HEK293 (cell line): ENCODE results near the gene FADD.
"Not testable (repeated sequence)": the region's sequence is repeated elsewhere in the genome, so short reads cannot be mapped to it uniquely, and the experiment has no call there.

Source experiments
- CTCF ChIA-PET: fragments of 350-600 bp; formaldehyde crosslinking; extraction: SDS; loops from one replicate; lab custom pipeline; 2021; ENCODE audit warnings: antibody characterized with exemption; lab: Yijun Ruan, JAX
- POLR2A ChIA-PET: fragments of 300-600 bp; formaldehyde crosslinking; extraction: SDS; loops from one replicate; lab custom pipeline; 2020; ENCODE audit warnings: antibody characterized with exemption, inconsistent platforms; lab: Yijun Ruan, JAX
- H3K27ac ChIP-seq: fragments of 200-500 bp; sonication (Bioruptor generic); 2 replicates; pipeline ENCODE4 v1.5.1; 2014; ENCODE audit warnings: low read depth, low read length, control low read depth, inconsistent platforms; ENCODE audit errors: extremely low read depth
- H3K36me3 ChIP-seq, 2 experiments: fragments of 200-500 bp in 1 of 2; sonication (Bioruptor generic) in 1 of 2; 1 replicate in 1 of 2; 2 replicates in 1 of 2; pipeline ENCODE4 v1.5.1; 2014 to 2017; ENCODE audit warnings: inconsistent platforms in 2 of 2, low read length in 2 of 2; ENCODE audit not compliant: control insufficient read depth in 2 of 2, insufficient read depth in 1 of 2
- H3K4me1 ChIP-seq: fragments of 200-500 bp; sonication (Bioruptor generic); 2 replicates; pipeline ENCODE4 v1.5.1; 2014; ENCODE audit warnings: mild to moderate bottlenecking, low read length, inconsistent platforms; ENCODE audit not compliant: control insufficient read depth, insufficient read depth
- H3K4me3 ChIP-seq: 2 replicates; pipeline ENCODE4 v1.5.1; 2011; ENCODE audit warnings: low read depth, mild to moderate bottlenecking, control low read depth, low read length, moderate library complexity
- H3K9me3 ChIP-seq: fragments of 200-500 bp; sonication (Bioruptor generic); 2 replicates; pipeline ENCODE4 v1.5.1; 2014; ENCODE audit warnings: low read depth, low read length, inconsistent platforms; ENCODE audit not compliant: control insufficient read depth, insufficient read depth
- ZBTB17 ChIP-seq: fragments of 450-650 bp; formaldehyde crosslinking; IDR thresholded peaks from 2 replicates; pipeline ENCODE4 v1.5.1; 2016; ENCODE audit warnings: missing biosample characterization, missing genetic modification characterization
- ZFHX2 ChIP-seq: fragments of 450-650 bp; formaldehyde crosslinking; conservative IDR thresholded peaks from 2 replicates; pipeline ENCODE4 v1.5.1; 2016; ENCODE audit warnings: missing biosample characterization, missing genetic modification characterization
- ZNF121 ChIP-seq: fragments of 450-650 bp; formaldehyde crosslinking; IDR thresholded peaks from 2 replicates; pipeline ENCODE4 v1.5.1; 2016; ENCODE audit warnings: missing biosample characterization, missing genetic modification characterization
- ZNF146 ChIP-seq: fragments of 450-650 bp; formaldehyde crosslinking; IDR thresholded peaks from 2 replicates; pipeline ENCODE4 v1.5.1; 2016; ENCODE audit warnings: missing biosample characterization, missing genetic modification characterization
- ZNF202 ChIP-seq: fragments of 450-650 bp; formaldehyde crosslinking; IDR thresholded peaks from 2 replicates; pipeline ENCODE4 v1.5.1; 2016; ENCODE audit warnings: missing biosample characterization, missing genetic modification characterization, borderline replicate concordance
- ZNF23 ChIP-seq: fragments of 450-650 bp; formaldehyde crosslinking; IDR thresholded peaks from 2 replicates; pipeline ENCODE4 v1.5.1; 2016; ENCODE audit warnings: missing biosample characterization, missing genetic modification characterization, borderline replicate concordance
- ZNF302 ChIP-seq: fragments of 450-650 bp; formaldehyde crosslinking; IDR thresholded peaks from 2 replicates; pipeline ENCODE4 v1.5.1; 2016; ENCODE audit warnings: missing biosample characterization, missing genetic modification characterization, low read depth
- ZNF366 ChIP-seq: fragments of 450-650 bp; formaldehyde crosslinking; conservative IDR thresholded peaks from 2 replicates; pipeline ENCODE4 v1.5.1; 2016; ENCODE audit warnings: missing biosample characterization, missing genetic modification characterization
- ZNF37A ChIP-seq: fragments of 450-650 bp; IDR thresholded peaks from 2 replicates; pipeline ENCODE4 v1.5.1; 2018; ENCODE audit warnings: missing biosample characterization, missing genetic modification characterization
- ZNF571 ChIP-seq: fragments of 450-650 bp; formaldehyde crosslinking; IDR thresholded peaks from 2 replicates; pipeline ENCODE4 v1.5.0; 2017; ENCODE audit warnings: missing biosample characterization, missing genetic modification characterization
- ZNF624 ChIP-seq: fragments of 450-650 bp; formaldehyde crosslinking; IDR thresholded peaks from 2 replicates; pipeline ENCODE4 v1.5.1; 2017; ENCODE audit warnings: missing biosample characterization, missing genetic modification characterization
- ZNF626 ChIP-seq: fragments of 450-650 bp; sonication (Bioruptor Pico); formaldehyde crosslinking; IDR thresholded peaks from 2 replicates; pipeline ENCODE4 v1.5.1; 2018; ENCODE audit warnings: missing biosample characterization, missing genetic modification characterization, inconsistent platforms
- ZNF660 ChIP-seq: fragments of 450-650 bp; IDR thresholded peaks from 2 replicates; pipeline ENCODE4 v1.5.1; 2018; ENCODE audit warnings: missing biosample characterization, mild to moderate bottlenecking, missing genetic modification characterization

FADD gene

GRCh38 chr11:70193411-70194292 is 9.4 kb upstream of the FADD start:
- ChIA-PET CTCF (interaction anchor here (0.9 kb wide), 1 partner anchor 557 kb away, joined by 3 read pairs; no protein-coding TSS in a partner anchor), POLR2A (no interaction called here)
- Histone ChIP-seq H3K9me3 (no peaks in the 10 kb centered on the region), H3K27ac (no peak overlapping the region), H3K36me3 (no peaks in the 10 kb centered on the region), H3K4me3 (no peak overlapping the region), H3K4me1 (no peaks in the 10 kb centered on the region)
- peak; percentile 81 for TF ChIP-seq ZBTB17 (tag by site-specific recombination)
- 0 out of 2 replicates have a peak, but pooled peaks have one; percentile 34 for TF ChIP-seq ZNF571 (tag by site-specific recombination)
- TF ChIP-seq ZNF366 (tag by site-specific recombination), result peak; percentile 96
- peak; percentile 20; the same call in 1 of the 2 replicates for TF ChIP-seq ZFHX2 (tag by site-specific recombination)
- TF ChIP-seq ZNF626, result no peak

DNA sequence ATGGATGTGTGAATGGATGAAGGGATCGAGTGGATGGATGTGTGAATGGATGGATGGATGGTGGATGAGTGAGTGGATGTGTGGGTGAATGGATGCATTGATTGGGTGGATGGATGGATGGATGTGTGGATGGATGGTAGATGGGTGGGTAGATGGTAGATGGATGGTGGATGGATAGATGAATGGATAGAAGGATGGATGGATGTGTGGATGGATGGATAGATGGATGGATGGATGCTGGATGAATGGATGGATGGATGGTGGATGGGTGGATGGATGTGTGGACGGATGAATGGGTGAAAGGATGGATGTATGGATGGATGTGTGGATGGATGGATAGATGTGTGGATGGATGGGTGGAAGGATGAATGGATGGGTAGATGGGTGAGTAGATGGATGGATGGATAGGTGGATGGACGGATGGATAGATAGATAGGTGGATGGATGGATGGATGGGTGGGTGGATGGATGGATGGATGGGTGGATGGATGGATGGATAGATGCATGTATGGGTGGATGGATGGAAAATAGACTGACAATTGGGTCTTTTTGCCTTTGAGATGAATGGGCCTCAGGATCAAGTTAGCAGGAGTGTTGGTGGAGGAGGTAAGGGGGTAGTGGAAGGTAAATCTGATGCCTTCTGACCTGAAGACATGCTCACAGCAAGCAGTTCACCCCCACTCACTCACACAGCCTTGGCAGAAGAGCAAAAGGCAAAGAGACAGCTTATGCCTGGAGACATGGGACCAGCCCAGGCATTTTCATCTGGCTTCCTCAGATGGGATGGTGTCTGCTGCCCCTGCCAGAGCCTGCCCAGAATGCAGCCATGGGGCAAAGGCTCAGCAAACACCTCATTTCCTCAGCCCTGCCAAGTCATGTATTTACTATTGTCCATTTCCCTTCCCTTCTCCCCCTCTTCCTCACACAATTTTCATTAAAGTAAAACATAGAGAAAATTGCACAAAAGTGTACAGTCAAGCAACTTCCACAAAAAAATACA is 8.0 kb upstream of the FADD start:
- H3K9me3 ChIP-seq, result no peaks in the 10 kb centered on the region
- POLR2A ChIA-PET, result no interaction called here
- no peak for TF ChIP-seq ZNF660 (tag by site-specific recombination)
- TF ChIP-seq ZNF302, result no peak
- no peak for TF ChIP-seq ZNF624 (tag by site-specific recombination)
- TF ChIP-seq ZNF202 (tag by site-specific recombination), result no peak
- no peak for TF ChIP-seq ZNF23
- TF ChIP-seq ZNF366 (tag by site-specific recombination), result peak; percentile 98
- TF ChIP-seq ZBTB17 (tag by site-specific recombination), result peak; percentile 98
- TF ChIP-seq, all 188 proteins: peak for 2
- CTCF ChIA-PET, result interaction anchor here (0.6 to 2.4 kb wide), 10 partner anchors 10 to 376 kb away, joined by 3 to 17 read pairs (median 4); partner anchors contain the start of gene FGF3
- no peaks in the 10 kb centered on the region for H3K4me1 ChIP-seq
- no peaks in the 10 kb centered on the region for H3K36me3 ChIP-seq
- no peak overlapping the region for H3K27ac ChIP-seq
- no peak overlapping the region for H3K4me3 ChIP-seq

- Histone ChIP-seq H3K36me3 (peaks cover 0 to 8% of the 10 kb centered on the region in 2 experiments; a peak in 1 of 3 replicates), H3K9me3 (no peaks in the 10 kb centered on the region), H3K4me1 (0 out of 2 replicates have a peak, but pooled peaks cover 2% of the 10 kb centered on the region), H3K4me3 (no peak overlapping the region), H3K27ac (no peak overlapping the region)
- POLR2A ChIA-PET, result no interaction called here
- CTCF ChIA-PET, result interaction anchor here (0.6 to 1.8 kb wide), 7 partner anchors 9 to 517 kb away, joined by 3 to 7 read pairs (median 3); no protein-coding TSS in a partner anchor
- TF ChIP-seq ZNF121 (0 out of 2 replicates have a peak, but pooled peaks have one; percentile 66), ZNF37A (no peak)
Observed at GRCh38 chr11:70200212-70200844, 2.8 kb upstream of the FADD start.

DNA sequence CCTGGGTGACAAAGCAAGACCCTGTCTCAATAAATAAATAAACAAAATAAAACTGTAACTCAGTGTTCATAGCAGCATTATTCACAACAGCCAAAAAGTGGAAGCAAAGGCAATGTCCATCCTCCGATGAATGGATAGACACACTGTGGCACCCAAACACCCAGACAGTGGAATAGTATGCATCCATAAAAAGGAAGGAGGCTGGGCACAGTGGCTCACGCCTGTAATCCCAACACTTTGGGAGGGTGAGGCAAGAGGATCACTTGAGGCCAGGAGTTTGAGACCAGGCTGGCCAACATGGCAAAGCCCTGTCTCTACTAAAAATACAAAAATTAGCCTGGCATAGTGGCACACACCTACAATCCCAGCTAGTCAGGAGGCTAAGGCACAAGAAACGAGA is 2.0 kb upstream of the FADD start:
- CTCF ChIA-PET, result interaction anchor here (0.6 to 1.8 kb wide), 5 partner anchors 9 to 299 kb away, joined by 3 to 7 read pairs (median 6); no protein-coding TSS in a partner anchor
- H3K36me3 ChIP-seq, result peaks cover 0 to 15% of the 10 kb centered on the region in 2 experiments; a peak in 1 of 3 replicates
- H3K4me3 ChIP-seq, H3K4me1 ChIP-seq, POLR2A ChIA-PET, H3K9me3 ChIP-seq, H3K27ac ChIP-seq: not testable (repeated sequence)
- TF ChIP-seq ZNF146 (tag by site-specific recombination), result peak; percentile 80
